ENCODE results near the gene SLC12A6. TPM values are rescaled to one million over a fixed set of nuclear protein-coding genes. Genes with fewer than 3 reads are reported as not detected.

Gene SLC12A6
- total RNA-seq, 4 donors from 2014 or later, result 32.6 to 47.8 (median 42.1) TPM

DNA sequence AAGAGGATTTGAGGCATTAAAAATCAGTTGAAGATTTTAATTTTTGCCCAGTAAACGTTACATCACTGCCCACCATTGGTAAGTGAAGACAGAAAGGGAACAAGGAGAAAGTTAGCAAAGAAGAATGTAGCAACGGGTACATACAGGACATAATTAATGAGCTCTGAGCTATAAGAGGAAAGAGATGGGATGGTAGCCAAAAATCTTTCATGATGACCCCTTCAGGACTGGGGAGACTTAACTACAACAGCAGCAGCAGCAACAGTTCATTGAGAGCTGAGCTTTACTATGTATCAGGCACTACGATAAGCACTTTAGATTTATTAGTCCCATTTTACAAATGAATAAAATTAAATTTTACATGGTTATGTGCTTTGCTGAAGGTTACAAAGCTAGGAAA lies 94.4 kb downstream of the SLC12A6 start:
- no peak for DNase-seq
- Histone ChIP-seq H3K36me3 (peaks cover 41 to 45% of the 10 kb centered on the region in 2 donors), H3K4me3 (replicated peaks in 1 of 3) (no peak overlapping the region), H3K9me3 (no peaks in the 10 kb centered on the region), H3K27me3 (no peaks in the 10 kb centered on the region), H3K4me1 (no peaks in the 10 kb centered on the region), H3K27ac (no peak overlapping the region)
- intact Hi-C loops (cut with DNase I), result loop anchor here (5.0 kb wide), 1 partner anchor 119 kb away; no protein-coding TSS in a partner anchor
- 69 to 80% methylated on average over 3 of the region's 3 CpGs for WGBS, 2 donors
- no peak for TF ChIP-seq POLR2A (IDR thresholded peaks at IDR 0.05)
- TF ChIP-seq, protein P1, sequence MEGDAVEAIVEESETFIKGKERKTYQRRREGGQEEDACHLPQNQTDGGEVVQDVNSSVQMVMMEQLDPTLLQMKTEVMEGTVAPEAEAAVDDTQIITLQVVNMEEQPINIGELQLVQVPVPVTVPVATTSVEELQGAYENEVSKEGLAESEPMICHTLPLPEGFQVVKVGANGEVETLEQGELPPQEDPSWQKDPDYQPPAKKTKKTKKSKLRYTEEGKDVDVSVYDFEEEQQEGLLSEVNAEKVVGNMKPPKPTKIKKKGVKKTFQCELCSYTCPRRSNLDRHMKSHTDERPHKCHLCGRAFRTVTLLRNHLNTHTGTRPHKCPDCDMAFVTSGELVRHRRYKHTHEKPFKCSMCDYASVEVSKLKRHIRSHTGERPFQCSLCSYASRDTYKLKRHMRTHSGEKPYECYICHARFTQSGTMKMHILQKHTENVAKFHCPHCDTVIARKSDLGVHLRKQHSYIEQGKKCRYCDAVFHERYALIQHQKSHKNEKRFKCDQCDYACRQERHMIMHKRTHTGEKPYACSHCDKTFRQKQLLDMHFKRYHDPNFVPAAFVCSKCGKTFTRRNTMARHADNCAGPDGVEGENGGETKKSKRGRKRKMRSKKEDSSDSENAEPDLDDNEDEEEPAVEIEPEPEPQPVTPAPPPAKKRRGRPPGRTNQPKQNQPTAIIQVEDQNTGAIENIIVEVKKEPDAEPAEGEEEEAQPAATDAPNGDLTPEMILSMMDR (IDR thresholded peaks at IDR 0.05), result no peak

DNA sequence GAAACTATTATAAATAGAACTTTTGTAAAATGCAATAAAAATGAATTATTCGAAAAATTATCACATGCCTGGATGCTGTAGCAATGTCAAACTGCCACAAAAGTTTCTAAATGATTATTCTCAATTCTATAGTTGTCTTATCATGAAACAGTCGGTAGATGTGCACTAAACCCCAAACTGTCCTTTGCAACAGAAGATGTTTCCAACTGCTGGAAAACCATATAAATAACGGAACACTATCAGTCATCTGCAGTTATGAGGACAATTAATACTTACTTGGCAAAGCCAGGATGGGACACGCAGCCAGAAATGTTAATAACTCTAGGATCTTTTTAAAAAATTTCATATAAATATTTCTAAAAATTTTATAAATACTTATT lies 95.3 kb downstream of the SLC12A6 start:
- intact Hi-C loops (cut with DNase I), result loop anchor here (5.0 kb wide), 1 partner anchor 120 kb away; no protein-coding TSS in a partner anchor
- Histone ChIP-seq H3K4me3 (replicated peaks in 1 of 3) (no peak overlapping the region), H3K27ac (no peak overlapping the region), H3K27me3 (no peaks in the 10 kb centered on the region), H3K9me3 (no peaks in the 10 kb centered on the region), H3K36me3 (peaks cover 48 to 50% of the 10 kb centered on the region in 2 donors), H3K4me1 (no peaks in the 10 kb centered on the region)
- WGBS, 2 donors, result 90 to 92% methylated on average over 4 of the region's 4 CpGs
- no peak for DNase-seq
- no peak for TF ChIP-seq POLR2A (IDR thresholded peaks at IDR 0.05)
- TF ChIP-seq, protein P1 (IDR thresholded peaks at IDR 0.05), result no peak

DNA sequence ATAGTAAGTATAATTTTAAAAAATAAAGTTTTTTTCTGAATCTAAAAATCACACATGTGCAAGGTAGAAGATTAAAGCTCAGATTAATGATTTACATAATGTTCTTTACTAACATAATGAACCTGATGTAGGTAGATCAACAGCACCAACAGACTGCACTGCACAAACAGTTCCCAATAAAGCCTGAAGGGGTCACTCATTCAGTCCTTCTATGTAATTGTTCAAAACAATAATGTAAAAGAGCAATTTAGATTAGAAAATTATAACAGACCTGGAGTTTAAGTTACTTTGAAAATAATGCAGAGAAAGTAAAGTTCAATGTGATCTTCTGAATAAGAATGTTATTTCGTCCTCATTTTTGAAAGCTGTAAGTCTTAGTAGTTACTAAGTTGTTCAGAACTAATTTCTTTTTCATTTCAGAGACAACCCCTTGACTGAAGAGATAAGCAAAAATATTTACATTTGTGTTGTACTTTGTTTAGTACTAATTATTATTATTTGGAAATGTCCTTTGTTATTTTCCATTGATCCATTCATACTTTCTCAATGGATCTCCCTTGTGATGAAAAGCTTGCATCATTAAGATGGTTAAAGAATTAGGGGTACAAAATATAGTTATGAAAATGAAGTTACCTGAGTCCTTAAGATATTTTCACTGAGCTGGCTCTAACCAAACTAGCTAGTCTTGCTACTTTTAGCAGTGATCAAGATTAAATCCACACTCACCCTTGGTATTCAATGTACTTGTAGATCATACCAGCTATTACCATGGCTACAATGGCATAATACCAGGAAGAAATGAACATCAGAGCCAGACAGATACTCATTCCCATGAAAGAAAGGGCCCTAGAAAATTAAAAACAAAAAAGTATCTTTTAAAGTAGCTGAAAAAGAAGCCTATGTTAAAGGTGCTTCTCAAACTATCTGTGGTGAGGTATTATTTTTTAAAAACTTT lies 95.9 kb downstream of the SLC12A6 start:
- 55% methylated on average over 1 of the region's 1 CpG for WGBS, 2 donors
- intact Hi-C loops (cut with DNase I), result loop anchor here (5.0 kb wide), 1 partner anchor 121 kb away; no protein-coding TSS in a partner anchor
- Histone ChIP-seq H3K4me1 (no peaks in the 10 kb centered on the region), H3K4me3 (replicated peaks in 1 of 3) (no peak overlapping the region), H3K27ac (no peak overlapping the region), H3K36me3 (peaks cover 52 to 56% of the 10 kb centered on the region in 2 donors), H3K9me3 (no peaks in the 10 kb centered on the region), H3K27me3 (no peaks in the 10 kb centered on the region)
- TF ChIP-seq POLR2A (IDR thresholded peaks at IDR 0.05), result no peak
- TF ChIP-seq, protein P1 (IDR thresholded peaks at IDR 0.05), result peak; percentile 3 to 71 (median 61)
- DNase-seq, result no peak

DNA sequence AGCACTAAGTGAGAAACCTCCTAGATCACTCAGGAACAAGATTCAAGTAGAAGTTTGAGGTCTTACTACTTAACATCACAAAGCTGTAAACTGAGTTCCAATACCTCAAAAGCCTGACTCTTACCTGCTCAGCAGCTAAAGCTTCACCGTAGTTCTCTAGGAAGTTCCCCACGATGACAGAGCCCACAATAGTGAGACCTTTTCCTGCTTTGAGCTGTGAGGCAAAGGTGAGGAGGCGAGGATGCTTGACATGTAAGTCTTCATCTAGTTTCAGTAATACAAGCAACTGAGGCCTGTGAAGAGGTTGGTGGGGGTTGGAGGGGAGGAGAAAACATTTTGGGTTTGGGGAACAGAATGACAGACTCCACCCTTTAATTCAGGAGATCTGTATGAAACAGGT lies 97.0 kb downstream of the SLC12A6 start:
- 83 to 96% methylated on average over 3 of the region's 3 CpGs for WGBS, 2 donors
- DNase-seq, result no peak
- Histone ChIP-seq H3K9me3 (no peaks in the 10 kb centered on the region), H3K4me1 (no peaks in the 10 kb centered on the region), H3K27ac (no peak overlapping the region), H3K27me3 (no peaks in the 10 kb centered on the region), H3K36me3 (peaks cover 63 to 66% of the 10 kb centered on the region in 2 donors), H3K4me3 (replicated peaks in 1 of 3) (no peak overlapping the region)
- intact Hi-C loops (cut with DNase I), result loop anchor here (5.0 kb wide), 1 partner anchor 122 kb away; no protein-coding TSS in a partner anchor
- TF ChIP-seq, protein P1 (IDR thresholded peaks at IDR 0.05), result no peak
- no peak for TF ChIP-seq POLR2A (IDR thresholded peaks at IDR 0.05)
